GM12878 (cell line): Measurements from ENCODE around the gene ZNF888.

Source experiments
- CEBPB ChIP-seq, 2 experiments: fragments of 150-350 bp in 1 of 2; IDR thresholded peaks; 2 replicates each; pipeline ENCODE4 v1.6.1; 2012 to 2014; ENCODE audit warnings: low read depth in 2 of 2, low read length in 2 of 2, borderline replicate concordance in 1 of 2, inconsistent platforms in 1 of 2
- CREB1 ChIP-seq: IDR thresholded peaks from 2 replicates; pipeline ENCODE4 v1.6.1; 2012; ENCODE audit warnings: low read depth, mild to moderate bottlenecking, inconsistent platforms
- POLR2AphosphoS5 ChIP-seq: IDR thresholded peaks from 2 replicates; pipeline ENCODE4 v1.6.1; 2011; ENCODE audit warnings: mild to moderate bottlenecking, low read length, inconsistent platforms
- RAD21 ChIP-seq: IDR thresholded peaks from 2 replicates; pipeline ENCODE4 v1.6.1; 2011; ENCODE audit warnings: mild to moderate bottlenecking, low read depth, low read length, moderate library complexity; ENCODE audit not compliant: insufficient read depth
- SIN3A ChIP-seq: IDR thresholded peaks from 2 replicates; pipeline ENCODE4 v1.6.1; 2012; ENCODE audit warnings: low read depth, low read length, improper control_type of control experiment
- SUZ12 ChIP-seq: fragments of 200-600 bp; sonication (generic); IDR thresholded peaks from one replicate; pipeline ENCODE4 v1.6.1; 2018; ENCODE audit warnings: antibody characterized with exemption, mild to moderate bottlenecking; ENCODE audit not compliant: unreplicated experiment
- TBL1XR1 ChIP-seq: IDR thresholded peaks from 2 replicates; pipeline ENCODE4 v1.6.1; 2012; ENCODE audit warnings: low read depth, low read length, improper control_type of control experiment
- TCF12 ChIP-seq: IDR thresholded peaks from 2 replicates; pipeline ENCODE4 v1.6.1; 2011; ENCODE audit warnings: low read depth, mild to moderate bottlenecking, low read length
- ZNF24 ChIP-seq: fragments of 450-650 bp; IDR thresholded peaks from 2 replicates; pipeline ENCODE4 v1.6.1; 2017; ENCODE audit warnings: antibody characterized with exemption, mild to moderate bottlenecking
- TF ChIP-seq, protein P1 (sequence below), 3 experiments: IDR thresholded peaks in 2 of 3; conservative IDR thresholded peaks in 1 of 3; 2 replicates each; pipeline ENCODE4 v1.5.1; 2011; ENCODE audit warnings: low read depth in 3 of 3, low read length in 3 of 3, mild to moderate bottlenecking in 3 of 3, control low read depth in 2 of 3, moderate library complexity in 2 of 3, inconsistent platforms in 1 of 3, mixed read lengths in 1 of 3; ENCODE audit not compliant: control insufficient read depth in 2 of 3, insufficient read depth in 1 of 3; ENCODE audit errors: extremely low read depth in 1 of 3
- TF ChIP-seq, protein P2 (sequence below): IDR thresholded peaks from 2 replicates; pipeline ENCODE4 v1.6.1; 2011; ENCODE audit warnings: low read depth, mild to moderate bottlenecking, low read length, moderate library complexity, borderline replicate concordance; ENCODE audit errors: extremely low read depth
- TF ChIP-seq, protein P3 (sequence below): fragments of 450-650 bp; IDR thresholded peaks from 2 replicates; pipeline ENCODE4 v1.6.1; 2016; ENCODE audit warnings: mild to moderate bottlenecking
- TF ChIP-seq, protein P4 (sequence below): IDR thresholded peaks from 2 replicates; pipeline ENCODE4 v1.6.1; 2012; ENCODE audit warnings: mild to moderate bottlenecking, low read depth, low read length

DNA sequence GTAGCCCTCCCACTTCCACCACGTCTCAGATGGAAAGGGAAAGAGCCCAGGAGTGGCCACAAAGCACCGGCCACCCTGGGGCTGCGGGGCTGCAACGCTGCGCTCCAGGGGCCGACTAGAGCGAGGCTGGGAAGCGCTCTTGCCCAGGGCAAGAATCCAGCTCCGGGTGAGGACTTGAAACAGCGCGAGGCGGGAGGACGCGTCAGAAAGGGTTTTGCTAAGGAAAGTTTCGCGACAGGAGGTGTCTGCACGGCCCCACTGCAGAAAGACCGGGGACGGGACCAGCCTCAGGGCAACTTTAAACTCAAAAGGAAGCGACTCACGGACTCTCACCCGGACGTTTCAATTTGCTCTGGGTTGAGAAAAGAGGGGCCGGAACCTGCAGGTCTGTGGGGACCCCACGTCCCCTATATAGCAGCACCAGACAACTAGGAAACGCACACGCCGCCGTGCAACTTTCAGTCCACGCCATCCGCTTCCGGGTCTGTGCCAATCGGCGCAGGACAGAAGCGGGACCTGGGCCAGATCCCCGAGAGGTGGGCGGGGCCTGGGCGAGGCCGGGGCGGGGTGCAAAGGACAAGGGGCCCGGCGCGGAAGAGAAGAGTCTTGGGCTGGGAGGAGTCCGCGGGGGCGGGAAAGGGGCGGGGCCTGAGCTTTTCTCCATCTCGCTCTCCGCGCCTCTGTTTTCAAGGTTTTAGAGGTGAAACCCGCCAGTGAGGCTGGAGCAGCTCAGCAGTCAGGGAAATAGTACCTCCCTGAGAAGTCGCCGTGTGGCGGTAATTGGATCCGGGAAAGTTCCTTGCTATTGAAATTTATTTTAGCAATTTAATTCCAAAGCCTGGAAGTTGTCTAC, 39.4 kb upstream of the ZNF888 start, which contains the start of gene ZNF816:
- TF ChIP-seq SUZ12 (no peak), TCF12 (no peak), SIN3A (no peak; the same call in 1 of the 2 replicates), TBL1XR1 (no peak), POLR2AphosphoS5 (peak; percentile 88), CEBPB (IDR thresholded peaks at IDR 0.05; ENCODE audit: borderline replicate concordance in 1 of 2, low read depth in 2 of 2, low read length in 2 of 2) (no peak), RAD21 (no peak), ZNF24 (no peak), CREB1 (0 out of 2 replicates have a peak, but pooled peaks have one; percentile 49)
- TF ChIP-seq, protein P1, sequence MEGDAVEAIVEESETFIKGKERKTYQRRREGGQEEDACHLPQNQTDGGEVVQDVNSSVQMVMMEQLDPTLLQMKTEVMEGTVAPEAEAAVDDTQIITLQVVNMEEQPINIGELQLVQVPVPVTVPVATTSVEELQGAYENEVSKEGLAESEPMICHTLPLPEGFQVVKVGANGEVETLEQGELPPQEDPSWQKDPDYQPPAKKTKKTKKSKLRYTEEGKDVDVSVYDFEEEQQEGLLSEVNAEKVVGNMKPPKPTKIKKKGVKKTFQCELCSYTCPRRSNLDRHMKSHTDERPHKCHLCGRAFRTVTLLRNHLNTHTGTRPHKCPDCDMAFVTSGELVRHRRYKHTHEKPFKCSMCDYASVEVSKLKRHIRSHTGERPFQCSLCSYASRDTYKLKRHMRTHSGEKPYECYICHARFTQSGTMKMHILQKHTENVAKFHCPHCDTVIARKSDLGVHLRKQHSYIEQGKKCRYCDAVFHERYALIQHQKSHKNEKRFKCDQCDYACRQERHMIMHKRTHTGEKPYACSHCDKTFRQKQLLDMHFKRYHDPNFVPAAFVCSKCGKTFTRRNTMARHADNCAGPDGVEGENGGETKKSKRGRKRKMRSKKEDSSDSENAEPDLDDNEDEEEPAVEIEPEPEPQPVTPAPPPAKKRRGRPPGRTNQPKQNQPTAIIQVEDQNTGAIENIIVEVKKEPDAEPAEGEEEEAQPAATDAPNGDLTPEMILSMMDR (IDR thresholded peaks at IDR 0.05 in 2 of 3, conservative IDR thresholded peaks at IDR 0.05 in 1 of 3; ENCODE audit: control insufficient read depth in 2 of 3, extremely low read depth in 1 of 3, insufficient read depth in 1 of 3, low read depth in 3 of 3, low read length in 3 of 3) = no peak
- TF ChIP-seq, protein P2, sequence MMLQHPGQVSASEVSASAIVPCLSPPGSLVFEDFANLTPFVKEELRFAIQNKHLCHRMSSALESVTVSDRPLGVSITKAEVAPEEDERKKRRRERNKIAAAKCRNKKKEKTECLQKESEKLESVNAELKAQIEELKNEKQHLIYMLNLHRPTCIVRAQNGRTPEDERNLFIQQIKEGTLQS = no peak
- TF ChIP-seq, protein P3, sequence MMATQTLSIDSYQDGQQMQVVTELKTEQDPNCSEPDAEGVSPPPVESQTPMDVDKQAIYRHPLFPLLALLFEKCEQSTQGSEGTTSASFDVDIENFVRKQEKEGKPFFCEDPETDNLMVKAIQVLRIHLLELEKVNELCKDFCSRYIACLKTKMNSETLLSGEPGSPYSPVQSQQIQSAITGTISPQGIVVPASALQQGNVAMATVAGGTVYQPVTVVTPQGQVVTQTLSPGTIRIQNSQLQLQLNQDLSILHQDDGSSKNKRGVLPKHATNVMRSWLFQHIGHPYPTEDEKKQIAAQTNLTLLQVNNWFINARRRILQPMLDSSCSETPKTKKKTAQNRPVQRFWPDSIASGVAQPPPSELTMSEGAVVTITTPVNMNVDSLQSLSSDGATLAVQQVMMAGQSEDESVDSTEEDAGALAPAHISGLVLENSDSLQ = no peak
- TF ChIP-seq, protein P4, sequence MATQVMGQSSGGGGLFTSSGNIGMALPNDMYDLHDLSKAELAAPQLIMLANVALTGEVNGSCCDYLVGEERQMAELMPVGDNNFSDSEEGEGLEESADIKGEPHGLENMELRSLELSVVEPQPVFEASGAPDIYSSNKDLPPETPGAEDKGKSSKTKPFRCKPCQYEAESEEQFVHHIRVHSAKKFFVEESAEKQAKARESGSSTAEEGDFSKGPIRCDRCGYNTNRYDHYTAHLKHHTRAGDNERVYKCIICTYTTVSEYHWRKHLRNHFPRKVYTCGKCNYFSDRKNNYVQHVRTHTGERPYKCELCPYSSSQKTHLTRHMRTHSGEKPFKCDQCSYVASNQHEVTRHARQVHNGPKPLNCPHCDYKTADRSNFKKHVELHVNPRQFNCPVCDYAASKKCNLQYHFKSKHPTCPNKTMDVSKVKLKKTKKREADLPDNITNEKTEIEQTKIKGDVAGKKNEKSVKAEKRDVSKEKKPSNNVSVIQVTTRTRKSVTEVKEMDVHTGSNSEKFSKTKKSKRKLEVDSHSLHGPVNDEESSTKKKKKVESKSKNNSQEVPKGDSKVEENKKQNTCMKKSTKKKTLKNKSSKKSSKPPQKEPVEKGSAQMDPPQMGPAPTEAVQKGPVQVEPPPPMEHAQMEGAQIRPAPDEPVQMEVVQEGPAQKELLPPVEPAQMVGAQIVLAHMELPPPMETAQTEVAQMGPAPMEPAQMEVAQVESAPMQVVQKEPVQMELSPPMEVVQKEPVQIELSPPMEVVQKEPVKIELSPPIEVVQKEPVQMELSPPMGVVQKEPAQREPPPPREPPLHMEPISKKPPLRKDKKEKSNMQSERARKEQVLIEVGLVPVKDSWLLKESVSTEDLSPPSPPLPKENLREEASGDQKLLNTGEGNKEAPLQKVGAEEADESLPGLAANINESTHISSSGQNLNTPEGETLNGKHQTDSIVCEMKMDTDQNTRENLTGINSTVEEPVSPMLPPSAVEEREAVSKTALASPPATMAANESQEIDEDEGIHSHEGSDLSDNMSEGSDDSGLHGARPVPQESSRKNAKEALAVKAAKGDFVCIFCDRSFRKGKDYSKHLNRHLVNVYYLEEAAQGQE = no peak
